ENCODE measurements around the gene MYH4. TPM values are rescaled to one million over a fixed set of nuclear protein-coding genes. Genes with fewer than 3 reads are reported as not detected.

Gene MYH4
- total RNA-seq, 4 donors from 2014 or later, result not detected

DNA sequence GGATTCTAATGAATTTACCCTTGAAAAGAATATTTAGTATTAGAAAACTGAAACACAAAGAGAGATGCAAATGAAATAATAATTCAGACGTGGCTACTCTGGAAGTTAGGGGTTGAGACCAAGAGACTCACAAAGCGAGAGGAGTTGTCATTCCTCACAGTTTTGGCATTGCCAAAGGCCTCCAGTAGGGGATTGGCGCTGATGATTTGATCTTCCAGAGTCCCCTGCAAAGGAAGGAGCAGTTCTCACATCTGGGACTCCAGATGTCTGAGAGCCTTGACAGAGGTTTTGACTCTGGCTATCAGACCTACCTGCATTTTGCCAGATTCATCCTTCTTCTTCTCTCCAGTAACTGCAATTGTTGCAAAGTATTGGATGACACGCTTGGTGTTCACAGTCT is 54.2 kb downstream of the MYH4 start:
- intact Hi-C loops (cut with DNase I), result no loop called here
- H3K4me3 ChIP-seq, result no peak overlapping the region
- WGBS, result 78% methylated on average over 4 of the region's 4 CpGs
- H3K36me3 ChIP-seq, result no peaks in the 10 kb centered on the region
- no peaks in the 10 kb centered on the region for H3K9me3 ChIP-seq
- TF ChIP-seq, protein P1, sequence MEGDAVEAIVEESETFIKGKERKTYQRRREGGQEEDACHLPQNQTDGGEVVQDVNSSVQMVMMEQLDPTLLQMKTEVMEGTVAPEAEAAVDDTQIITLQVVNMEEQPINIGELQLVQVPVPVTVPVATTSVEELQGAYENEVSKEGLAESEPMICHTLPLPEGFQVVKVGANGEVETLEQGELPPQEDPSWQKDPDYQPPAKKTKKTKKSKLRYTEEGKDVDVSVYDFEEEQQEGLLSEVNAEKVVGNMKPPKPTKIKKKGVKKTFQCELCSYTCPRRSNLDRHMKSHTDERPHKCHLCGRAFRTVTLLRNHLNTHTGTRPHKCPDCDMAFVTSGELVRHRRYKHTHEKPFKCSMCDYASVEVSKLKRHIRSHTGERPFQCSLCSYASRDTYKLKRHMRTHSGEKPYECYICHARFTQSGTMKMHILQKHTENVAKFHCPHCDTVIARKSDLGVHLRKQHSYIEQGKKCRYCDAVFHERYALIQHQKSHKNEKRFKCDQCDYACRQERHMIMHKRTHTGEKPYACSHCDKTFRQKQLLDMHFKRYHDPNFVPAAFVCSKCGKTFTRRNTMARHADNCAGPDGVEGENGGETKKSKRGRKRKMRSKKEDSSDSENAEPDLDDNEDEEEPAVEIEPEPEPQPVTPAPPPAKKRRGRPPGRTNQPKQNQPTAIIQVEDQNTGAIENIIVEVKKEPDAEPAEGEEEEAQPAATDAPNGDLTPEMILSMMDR (IDR thresholded peaks at IDR 0.05), result no peak
- TF ChIP-seq EP300 (IDR thresholded peaks at IDR 0.05) (no peak), POLR2A (IDR thresholded peaks at IDR 0.05; ENCODE audit: low read depth) (no peak), POLR2AphosphoS5 (IDR thresholded peaks at IDR 0.05) (no peak)
- DNase-seq (ENCODE audit: extremely low spot score), result no peak
- H3K27me3 ChIP-seq, result no peaks in the 10 kb centered on the region
- H3K4me1 ChIP-seq, result no peaks in the 10 kb centered on the region
- no peak overlapping the region for H3K27ac ChIP-seq (replicated peaks in 1 of 4)

- no peak overlapping the region for H3K27ac ChIP-seq (replicated peaks in 1 of 4)
- H3K36me3 ChIP-seq, result no peaks in the 10 kb centered on the region
- no peak overlapping the region for H3K4me3 ChIP-seq
- DNase-seq (ENCODE audit: extremely low spot score), result no peak
- TF ChIP-seq, protein P1 (IDR thresholded peaks at IDR 0.05), result no peak
- TF ChIP-seq EP300 (IDR thresholded peaks at IDR 0.05), result no peak
- no peak for TF ChIP-seq POLR2A (IDR thresholded peaks at IDR 0.05; ENCODE audit: low read depth)
- no peak for TF ChIP-seq POLR2AphosphoS5 (IDR thresholded peaks at IDR 0.05)
- no peaks in the 10 kb centered on the region for H3K4me1 ChIP-seq
- intact Hi-C loops (cut with DNase I), result no loop called here
- no peaks in the 10 kb centered on the region for H3K27me3 ChIP-seq
- H3K9me3 ChIP-seq, result no peaks in the 10 kb centered on the region
These were observed 65.8 kb downstream of the MYH4 start for GRCh38 chr17:10403589-10403988.

DNA sequence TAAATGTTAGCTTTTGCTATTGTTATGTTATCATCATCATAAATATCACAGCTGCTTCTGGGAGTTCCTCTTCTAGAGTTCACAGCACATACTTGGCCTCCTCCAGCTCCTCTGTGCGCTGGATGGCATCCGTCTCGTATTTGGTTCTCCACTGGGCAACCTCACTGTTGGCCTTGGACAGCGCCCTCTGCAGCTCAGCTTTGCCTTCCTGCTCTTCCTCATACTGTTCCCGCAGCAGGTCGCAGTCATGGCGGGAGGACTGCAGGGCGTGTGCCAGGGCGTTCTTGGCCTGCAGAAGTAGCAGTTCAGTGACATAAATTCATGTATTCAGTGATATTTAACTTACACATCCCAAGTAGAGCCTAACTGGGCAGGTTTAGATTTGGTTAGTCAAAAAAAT is 71.0 kb downstream of the MYH4 start:
- Histone ChIP-seq H3K27ac (replicated peaks in 1 of 4) (no peak overlapping the region), H3K9me3 (no peaks in the 10 kb centered on the region), H3K36me3 (no peaks in the 10 kb centered on the region), H3K4me1 (no peaks in the 10 kb centered on the region), H3K4me3 (no peak overlapping the region), H3K27me3 (peaks cover 0 to 3% (median 0%) of the 10 kb centered on the region in 4 donors)
- intact Hi-C loops (cut with DNase I), result no loop called here
- no peak for DNase-seq (ENCODE audit: extremely low spot score)
- TF ChIP-seq POLR2A (IDR thresholded peaks at IDR 0.05; ENCODE audit: low read depth) (no peak), POLR2AphosphoS5 (IDR thresholded peaks at IDR 0.05) (no peak), EP300 (IDR thresholded peaks at IDR 0.05) (no peak)
- TF ChIP-seq, protein P1 (IDR thresholded peaks at IDR 0.05), result no peak
- WGBS, result 91% methylated on average over 9 of the region's 9 CpGs

- intact Hi-C loops (cut with DNase I), result no loop called here
- WGBS, result 78% methylated on average over 14 of the region's 14 CpGs
These were observed 72.7 kb downstream of the MYH4 start for GRCh38 chr17:10396524-10397163.

More at GRCh38 chr17:10396524-10397163, 72.7 kb downstream of the MYH4 start:
- H3K36me3 ChIP-seq, result no peaks in the 10 kb centered on the region
- H3K4me3 ChIP-seq, result no peak overlapping the region
- DNase-seq (ENCODE audit: extremely low spot score), result no peak
- peaks cover 0 to 3% (median 0%) of the 10 kb centered on the region in 4 donors for H3K27me3 ChIP-seq
- no peak overlapping the region for H3K27ac ChIP-seq (replicated peaks in 1 of 4)
- TF ChIP-seq POLR2A (IDR thresholded peaks at IDR 0.05; ENCODE audit: low read depth) (no peak), EP300 (IDR thresholded peaks at IDR 0.05) (no peak), POLR2AphosphoS5 (IDR thresholded peaks at IDR 0.05) (no peak)
- TF ChIP-seq, protein P1 (IDR thresholded peaks at IDR 0.05), result no peak
- no peaks in the 10 kb centered on the region for H3K4me1 ChIP-seq
- no peaks in the 10 kb centered on the region for H3K9me3 ChIP-seq
